ENCODE results near the gene GH1. TPM values are rescaled to one million over a fixed set of nuclear protein-coding genes. Genes with fewer than 3 reads are reported as not detected.
A peak's percentile ranks its signal among the peaks of the same experiment; 100 is the strongest.

Gene GH1
- total and polyA plus RNA-seq, 8 donors, result not detected

DNA sequence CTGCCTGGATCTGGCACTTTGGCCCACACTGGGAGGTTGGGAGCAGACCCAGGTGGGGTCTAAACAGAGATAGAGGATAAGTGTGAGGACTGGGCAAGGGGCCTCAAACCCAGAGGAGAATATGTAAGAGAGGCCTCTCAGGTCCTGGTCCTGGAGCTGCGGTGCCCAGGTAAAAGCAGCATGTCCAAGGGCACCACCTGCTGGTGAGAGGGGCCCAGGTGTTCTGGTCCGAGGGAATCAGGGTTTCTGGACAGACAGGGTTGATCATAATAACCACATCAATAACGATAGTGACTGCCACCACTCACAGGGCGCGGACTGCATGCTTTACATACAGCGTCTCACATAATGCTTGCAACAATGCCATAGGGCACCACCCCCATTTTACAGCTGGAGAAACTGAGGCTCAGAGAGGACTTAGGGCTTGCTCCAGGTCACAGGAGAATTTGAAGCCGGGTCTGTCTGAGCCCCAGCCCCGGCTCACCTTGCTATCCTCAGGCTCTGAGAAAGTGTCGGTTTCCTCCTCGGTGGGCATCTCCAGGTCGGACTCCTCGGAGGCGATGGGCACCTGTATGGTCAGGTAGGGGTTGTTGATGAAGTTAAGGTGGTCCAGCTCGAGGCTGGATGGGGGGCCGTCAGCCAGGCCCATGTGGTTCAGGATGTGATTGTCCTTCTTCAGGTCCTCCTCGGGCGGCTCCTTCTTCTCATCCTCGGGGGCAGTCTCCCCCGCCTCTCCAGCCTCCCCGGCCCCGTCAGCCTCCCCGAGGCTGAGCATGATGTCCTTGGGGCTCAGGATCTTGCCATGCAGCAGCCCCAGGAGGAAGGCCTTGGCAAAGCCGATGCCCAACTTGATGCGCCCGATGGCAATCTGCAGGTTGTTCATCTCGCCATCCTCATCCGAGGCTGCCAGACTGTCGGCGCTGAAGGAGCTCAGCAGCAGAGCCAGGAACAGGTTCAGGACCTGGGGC, 32.6 kb upstream of the GH1 start:
- Histone ChIP-seq H3K36me3 (no peaks in the 10 kb centered on the region), H3K27ac (no peak overlapping the region), H3K27me3 (peaks cover 0 to 44% (median 0%) of the 10 kb centered on the region in 3 donors), H3K9me3 (no peaks in the 10 kb centered on the region), H3K4me3 (no peak overlapping the region), H3K4me1 (peaks cover 0 to 15% (median 5%) of the 10 kb centered on the region in 4 donors)
- intact Hi-C loops (cut with DNase I; ENCODE audit: low total_unique reads), result no loop called here
- TF ChIP-seq, protein P1, sequence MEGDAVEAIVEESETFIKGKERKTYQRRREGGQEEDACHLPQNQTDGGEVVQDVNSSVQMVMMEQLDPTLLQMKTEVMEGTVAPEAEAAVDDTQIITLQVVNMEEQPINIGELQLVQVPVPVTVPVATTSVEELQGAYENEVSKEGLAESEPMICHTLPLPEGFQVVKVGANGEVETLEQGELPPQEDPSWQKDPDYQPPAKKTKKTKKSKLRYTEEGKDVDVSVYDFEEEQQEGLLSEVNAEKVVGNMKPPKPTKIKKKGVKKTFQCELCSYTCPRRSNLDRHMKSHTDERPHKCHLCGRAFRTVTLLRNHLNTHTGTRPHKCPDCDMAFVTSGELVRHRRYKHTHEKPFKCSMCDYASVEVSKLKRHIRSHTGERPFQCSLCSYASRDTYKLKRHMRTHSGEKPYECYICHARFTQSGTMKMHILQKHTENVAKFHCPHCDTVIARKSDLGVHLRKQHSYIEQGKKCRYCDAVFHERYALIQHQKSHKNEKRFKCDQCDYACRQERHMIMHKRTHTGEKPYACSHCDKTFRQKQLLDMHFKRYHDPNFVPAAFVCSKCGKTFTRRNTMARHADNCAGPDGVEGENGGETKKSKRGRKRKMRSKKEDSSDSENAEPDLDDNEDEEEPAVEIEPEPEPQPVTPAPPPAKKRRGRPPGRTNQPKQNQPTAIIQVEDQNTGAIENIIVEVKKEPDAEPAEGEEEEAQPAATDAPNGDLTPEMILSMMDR (IDR thresholded peaks at IDR 0.05), result peak in 3 of 7 experiments; percentile 25 to 36 (median 32)
- TF ChIP-seq POLR2A (IDR thresholded peaks at IDR 0.05) (no peak), EP300 (IDR thresholded peaks at IDR 0.05) (no peak), POLR2AphosphoS5 (IDR thresholded peaks at IDR 0.05) (no peak)
- WGBS, 5 donors, result 79 to 86% (median 83%) methylated on average over 27 to 29 of the region's 29 CpGs
- DNase-seq, result peak; percentile 71 to 79

DNA sequence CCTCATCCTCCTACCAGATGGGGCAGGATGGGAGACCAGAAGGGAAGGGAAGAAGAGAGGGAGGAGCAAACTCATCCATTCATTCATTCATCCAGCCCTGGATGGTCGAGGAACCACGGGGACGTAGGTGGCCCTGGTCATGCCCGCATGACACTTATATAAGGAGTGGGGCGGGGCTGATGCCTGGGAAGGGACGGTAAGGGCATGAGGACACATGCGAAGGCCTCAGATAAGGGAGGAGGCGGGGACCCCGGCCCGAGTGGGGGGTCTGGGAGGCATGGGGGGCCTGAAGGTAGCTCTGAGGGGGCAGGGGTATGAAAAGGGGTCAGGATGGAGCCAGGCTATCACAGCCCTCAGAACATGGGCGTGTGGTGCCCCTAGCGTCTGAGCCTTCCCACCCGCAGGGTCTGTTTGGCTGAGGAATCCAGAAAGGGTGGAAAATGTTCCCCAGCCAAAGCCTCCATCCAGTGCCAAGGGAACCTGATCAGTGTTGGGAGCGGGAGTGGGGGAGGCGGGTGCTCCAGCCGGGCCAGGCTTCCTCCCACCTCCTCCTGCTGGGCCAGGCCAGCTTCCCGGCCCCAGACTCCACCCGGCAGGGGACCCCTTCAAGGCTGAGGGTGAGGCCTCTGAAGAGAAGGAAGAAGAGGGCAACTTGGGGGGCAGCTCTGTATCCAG, 31.1 kb upstream of the GH1 start:
- H3K27ac ChIP-seq, result no peak overlapping the region
- H3K27me3 ChIP-seq, result peaks cover 0 to 42% (median 0%) of the 10 kb centered on the region in 3 donors
- H3K4me3 ChIP-seq, result no peak overlapping the region
- H3K36me3 ChIP-seq, result no peaks in the 10 kb centered on the region
- TF ChIP-seq POLR2A (IDR thresholded peaks at IDR 0.05), result no peak
- TF ChIP-seq, protein P1 (IDR thresholded peaks at IDR 0.05), result no peak
- TF ChIP-seq POLR2AphosphoS5 (IDR thresholded peaks at IDR 0.05), result no peak
- no peak for TF ChIP-seq EP300 (IDR thresholded peaks at IDR 0.05)
- H3K9me3 ChIP-seq, result no peaks in the 10 kb centered on the region
- intact Hi-C loops (cut with DNase I; ENCODE audit: low total_unique reads), result no loop called here
- no peak for DNase-seq
- 62 to 71% (median 69%) methylated on average over 17 to 18 of the region's 18 CpGs for WGBS, 5 donors
- H3K4me1 ChIP-seq, result peaks cover 0 to 19% (median 8%) of the 10 kb centered on the region in 4 donors

DNA sequence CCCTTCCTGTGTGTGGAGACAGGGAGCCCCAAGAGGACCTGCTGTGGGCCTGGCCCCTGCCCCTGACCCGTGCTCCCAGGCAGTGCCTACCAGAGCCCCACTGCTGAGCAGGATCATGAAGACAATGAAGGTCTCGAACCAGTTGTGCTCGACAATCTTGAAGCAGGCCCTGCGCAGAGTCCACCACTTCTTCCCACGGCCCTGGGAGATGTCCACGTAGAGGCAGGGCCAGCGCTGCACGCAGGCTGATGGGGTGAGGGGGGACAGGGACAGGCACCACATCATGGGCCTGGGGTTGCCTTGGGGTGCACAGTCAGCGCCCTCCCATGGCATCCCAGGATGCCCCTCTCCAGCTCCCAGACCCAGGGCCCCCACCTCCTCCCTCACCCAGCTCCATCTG, 29.9 kb upstream of the GH1 start:
- Histone ChIP-seq H3K4me3 (no peak overlapping the region), H3K27me3 (peaks cover 0 to 36% (median 0%) of the 10 kb centered on the region in 3 donors), H3K27ac (no peak overlapping the region), H3K36me3 (no peaks in the 10 kb centered on the region), H3K9me3 (no peaks in the 10 kb centered on the region), H3K4me1 (peaks cover 0 to 16% (median 6%) of the 10 kb centered on the region in 4 donors)
- TF ChIP-seq EP300 (IDR thresholded peaks at IDR 0.05) (no peak), POLR2AphosphoS5 (IDR thresholded peaks at IDR 0.05) (no peak), POLR2A (IDR thresholded peaks at IDR 0.05) (no peak)
- TF ChIP-seq, protein P1 (IDR thresholded peaks at IDR 0.05), result no peak
- WGBS, 5 donors, result 85 to 90% (median 88%) methylated on average over 6 to 9 of the region's 9 CpGs
- intact Hi-C loops (cut with DNase I; ENCODE audit: low total_unique reads), result no loop called here
- no peak for DNase-seq

DNA sequence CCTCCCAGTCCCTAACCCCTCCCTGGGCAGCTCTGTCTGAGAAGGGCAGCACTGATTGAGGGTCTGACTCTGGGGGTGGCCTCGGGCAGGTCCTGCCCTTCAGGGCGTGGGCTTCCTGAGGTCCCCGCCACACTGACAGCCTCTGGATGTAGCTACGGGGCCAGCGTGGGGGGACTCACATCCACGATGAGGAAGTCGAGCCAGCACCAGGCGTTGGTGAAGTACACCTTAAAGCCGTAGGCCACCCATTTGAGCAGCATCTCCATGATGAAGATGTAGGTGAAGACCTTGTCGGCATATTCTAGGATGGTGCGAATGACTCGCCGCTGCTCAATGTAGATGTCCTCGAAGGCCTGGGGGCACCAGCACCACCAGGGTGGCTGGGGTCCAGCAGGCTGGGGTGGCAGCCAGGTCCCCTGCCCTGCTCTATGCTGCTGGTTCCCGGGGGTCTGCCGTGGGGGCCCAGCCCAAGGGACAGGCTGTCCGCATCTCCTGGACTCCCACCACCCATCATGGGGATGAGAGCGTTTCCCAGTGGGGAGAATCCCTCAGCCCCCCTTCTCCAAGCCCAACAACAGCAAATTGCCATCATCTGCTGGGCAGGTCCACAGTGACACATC, 29.2 kb upstream of the GH1 start:
- Histone ChIP-seq H3K27me3 (peaks cover 0 to 36% (median 0%) of the 10 kb centered on the region in 3 donors), H3K4me1 (peaks cover 0 to 16% (median 6%) of the 10 kb centered on the region in 4 donors), H3K4me3 (no peak overlapping the region), H3K9me3 (no peaks in the 10 kb centered on the region), H3K27ac (no peak overlapping the region), H3K36me3 (no peaks in the 10 kb centered on the region)
- intact Hi-C loops (cut with DNase I; ENCODE audit: low total_unique reads), result no loop called here
- WGBS, 5 donors, result 80 to 93% (median 86%) methylated on average over 12 to 18 of the region's 18 CpGs
- TF ChIP-seq EP300 (IDR thresholded peaks at IDR 0.05) (no peak), POLR2AphosphoS5 (IDR thresholded peaks at IDR 0.05) (no peak), POLR2A (IDR thresholded peaks at IDR 0.05) (no peak)
- TF ChIP-seq, protein P1 (IDR thresholded peaks at IDR 0.05), result no peak
- DNase-seq, result no peak
